ENCODE results near the gene LZTR1.
"Not testable (repeated sequence)": the region's sequence is repeated elsewhere in the genome, so short reads cannot be mapped to it uniquely, and the experiment has no call there.

The LZTR1 gene

GRCh38 chr22:20966883-20967696 is 15.0 kb upstream of the LZTR1 start, which contains the start of gene AIFM3:
Gene AIFM3 (plus strand): TSS chr22:20967255. CDS start chr22:20967945, 690 bp downstream.
- no peak for DNase-seq

DNA sequence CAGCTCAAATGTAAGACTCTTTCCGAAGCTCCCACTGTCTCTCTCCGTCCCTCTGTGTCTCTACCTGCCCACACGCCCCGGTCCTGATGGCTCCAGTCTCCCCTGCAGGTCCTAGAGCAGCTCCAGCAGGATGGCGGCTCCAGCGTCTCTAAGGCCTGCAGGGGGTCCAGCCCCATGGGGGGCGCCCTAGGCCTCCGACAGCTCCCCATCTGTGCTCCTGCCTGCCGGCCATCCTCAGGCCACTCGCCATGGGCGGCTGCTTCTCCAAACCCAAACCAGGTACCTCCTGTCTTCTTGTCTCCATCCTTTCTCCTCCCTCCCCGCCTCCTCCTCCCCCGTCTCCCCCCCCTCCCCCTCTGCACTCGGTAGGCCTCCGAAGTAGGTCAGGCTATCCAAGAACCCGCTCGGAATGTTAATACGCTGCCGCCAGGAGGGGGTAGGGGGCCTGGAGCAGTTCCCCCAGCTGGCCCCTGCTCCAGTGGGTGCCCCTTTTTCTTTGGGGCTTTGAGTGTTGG is 14.3 kb upstream of the LZTR1 start:
- no peak for DNase-seq

- no peak for DNase-seq
Observed at GRCh38 chr22:20968281-20968977, 13.7 kb upstream of the LZTR1 start.

DNA sequence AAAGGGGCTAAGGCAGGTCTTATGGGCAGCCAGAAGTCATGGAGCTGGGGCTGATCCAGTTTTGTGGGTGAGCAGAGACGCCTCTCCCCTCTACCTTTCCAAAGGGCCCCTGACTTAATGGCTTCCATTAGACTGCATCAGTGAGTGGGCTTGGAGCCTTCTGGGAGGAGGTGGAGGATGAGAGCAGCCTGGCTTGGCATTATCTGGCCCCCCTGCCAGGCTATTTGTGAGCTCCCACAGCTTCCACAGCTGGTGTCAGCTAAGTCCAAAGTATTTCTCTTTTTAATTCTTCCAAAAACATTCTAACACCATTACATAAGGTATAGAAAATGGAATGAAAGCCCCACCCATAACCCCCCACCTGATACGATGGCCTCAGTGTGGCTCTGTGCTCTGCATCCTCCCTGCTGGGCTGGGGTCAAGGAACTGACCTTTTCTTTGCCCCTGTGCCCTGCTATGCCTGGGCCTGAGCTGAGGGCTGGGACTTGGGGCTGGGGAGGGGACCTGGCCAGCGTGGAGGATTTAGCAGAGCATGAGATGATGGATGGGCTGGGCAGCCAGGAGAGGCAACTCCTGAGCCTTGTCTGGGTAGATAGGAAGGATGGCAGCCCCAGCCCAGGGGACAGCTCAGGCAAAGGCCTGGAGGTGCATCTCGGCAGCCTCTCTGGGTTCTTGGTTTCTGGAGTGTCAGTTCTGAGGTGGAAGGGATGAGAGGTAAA is 11.0 kb upstream of the LZTR1 start:
- DNase-seq: no peak

DNA sequence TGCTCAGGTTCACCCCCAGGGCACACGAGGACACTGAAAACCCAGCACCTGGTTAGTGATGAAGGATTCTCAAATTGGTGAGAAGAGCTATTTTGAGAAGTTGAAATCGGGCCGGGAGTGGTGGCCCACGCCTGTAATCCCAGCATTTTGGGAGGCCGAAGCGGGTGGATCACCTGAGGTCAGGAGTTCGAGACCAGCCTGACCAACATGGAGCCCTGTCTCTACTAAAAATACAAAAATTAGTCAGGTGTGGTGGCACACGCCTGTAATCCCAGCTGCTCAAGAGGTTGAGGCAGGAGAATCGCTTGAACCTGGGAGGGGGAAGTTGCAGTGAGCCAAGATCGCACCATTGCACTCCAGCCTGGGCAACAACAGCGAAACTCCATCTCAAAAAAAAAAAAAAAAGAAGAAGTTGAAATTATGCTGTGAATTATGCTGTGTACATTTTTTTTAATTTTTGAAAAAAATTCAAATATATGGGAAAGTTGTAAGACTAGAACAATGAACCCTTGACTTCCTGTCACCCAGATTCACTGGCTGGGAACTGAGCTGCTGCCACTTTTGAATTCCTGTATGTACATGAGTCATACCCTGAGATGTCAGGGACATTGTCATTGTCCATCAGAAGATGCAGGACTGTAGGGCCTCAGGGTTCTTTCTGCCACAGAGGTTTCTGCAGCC is 9.9 kb upstream of the LZTR1 start:
- not testable (repeated sequence) for DNase-seq

- DNase-seq: no peak
Observed at GRCh38 chr22:20972933-20973577, 9.0 kb upstream of the LZTR1 start.

DNA sequence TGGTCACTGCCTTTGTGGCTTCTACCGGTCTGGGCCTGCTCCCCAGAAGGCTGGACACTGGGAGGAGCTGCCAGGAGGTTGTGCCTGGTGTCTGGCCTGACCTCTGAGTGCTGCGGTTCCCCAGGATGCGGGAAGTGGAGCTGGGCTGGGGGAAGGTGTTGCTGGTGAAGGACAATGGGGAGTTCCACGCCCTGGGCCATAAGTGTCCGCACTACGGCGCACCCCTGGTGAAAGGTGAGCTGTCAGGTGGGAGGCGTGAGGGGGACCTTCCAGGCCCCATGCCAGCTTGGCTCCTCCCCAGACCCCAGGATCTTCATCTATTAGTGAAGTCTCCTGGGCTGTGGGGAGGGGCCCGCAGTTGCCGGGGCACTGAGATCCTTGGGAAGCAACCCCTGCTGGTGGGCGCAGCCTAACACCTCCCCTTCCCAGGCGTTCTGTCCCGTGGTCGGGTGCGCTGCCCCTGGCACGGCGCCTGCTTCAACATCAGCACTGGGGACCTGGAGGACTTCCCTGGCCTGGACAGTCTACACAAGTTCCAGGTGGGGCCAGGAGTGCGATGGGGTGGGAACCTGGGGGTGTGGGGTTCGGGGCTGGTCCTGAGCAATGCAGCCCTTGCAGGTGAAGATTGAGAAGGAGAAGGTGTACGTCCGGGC is 8.3 kb upstream of the LZTR1 start:
- DNase-seq: no peak

- no peak for DNase-seq
Observed at GRCh38 chr22:20974336-20974955, 7.7 kb upstream of the LZTR1 start.

- no peak for DNase-seq
Observed at GRCh38 chr22:20975541-20976290, 6.4 kb upstream of the LZTR1 start.

- no peak for DNase-seq
Observed at GRCh38 chr22:20976291-20976877, 5.7 kb upstream of the LZTR1 start.

DNA sequence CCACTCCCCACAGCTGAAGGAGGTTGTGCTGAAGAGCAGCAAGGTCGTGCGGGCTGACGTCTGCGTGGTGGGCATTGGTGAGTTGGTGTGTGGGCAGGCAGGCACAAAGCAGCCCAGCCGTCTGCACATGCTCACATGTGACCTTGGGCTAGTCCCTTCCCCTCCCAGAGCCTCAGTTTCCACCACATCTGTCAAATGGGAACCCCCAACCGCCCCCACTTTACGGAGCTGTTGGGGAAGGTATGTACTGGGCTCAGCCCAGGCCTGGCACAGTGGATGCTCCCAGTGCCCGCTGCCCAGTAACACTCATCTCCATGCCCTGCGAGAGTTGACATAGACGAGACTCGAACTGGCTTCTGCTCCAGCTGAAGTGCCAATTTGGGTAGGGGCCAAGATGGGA is 5.1 kb upstream of the LZTR1 start:
- no peak for DNase-seq

DNA sequence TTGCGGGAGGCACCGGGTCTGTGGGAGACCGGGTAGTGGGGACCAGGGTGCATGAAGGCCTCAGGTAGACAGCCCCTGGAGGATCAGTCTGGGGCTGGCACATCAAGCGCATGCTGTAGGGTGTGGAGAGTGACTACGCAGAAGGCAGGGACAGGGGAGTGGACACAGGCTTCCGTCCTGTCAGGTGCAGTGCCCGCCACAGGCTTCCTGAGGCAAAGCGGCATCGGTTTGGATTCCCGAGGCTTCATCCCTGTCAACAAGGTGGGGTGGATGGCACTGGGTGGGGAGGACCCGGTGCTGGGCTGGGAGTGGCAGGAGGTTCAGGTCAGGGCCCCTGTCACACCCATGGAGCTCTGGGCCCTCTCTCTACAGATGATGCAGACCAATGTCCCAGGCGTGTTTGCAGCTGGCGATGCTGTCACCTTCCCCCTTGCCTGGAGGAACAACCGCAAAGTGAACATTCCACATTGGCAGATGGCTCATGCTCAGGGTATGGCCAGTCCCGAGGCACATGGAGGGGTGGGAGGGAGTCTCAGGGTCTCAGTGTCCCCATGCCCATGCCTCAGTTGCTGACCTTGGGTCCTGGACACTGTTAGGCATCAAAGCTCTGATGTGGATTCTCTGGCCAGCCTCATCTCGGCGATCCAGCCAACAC is 4.5 kb upstream of the LZTR1 start:
- DNase-seq: no peak

DNA sequence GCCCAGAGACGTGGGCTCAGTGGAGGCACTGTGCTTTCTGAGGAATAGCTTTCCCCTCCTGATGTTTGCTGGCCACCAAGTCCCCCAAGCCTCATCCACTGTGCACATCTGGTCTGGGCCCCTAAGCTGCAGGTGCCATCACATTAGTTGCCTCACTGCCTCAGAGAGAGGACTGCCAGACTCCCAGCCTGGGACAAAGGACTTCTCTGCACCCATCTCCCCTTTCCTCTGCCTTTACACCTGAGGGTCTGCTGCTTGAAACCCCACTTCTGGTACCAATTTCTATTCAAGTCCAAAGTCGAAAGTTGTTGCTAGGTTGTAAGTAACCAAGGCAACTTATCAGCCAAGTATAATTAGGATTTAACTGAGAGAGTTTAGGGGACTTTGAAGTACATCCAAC is 3.7 kb upstream of the LZTR1 start:
- no peak for DNase-seq

- no peak for DNase-seq
Observed at GRCh38 chr22:20979243-20979809, 2.8 kb upstream of the LZTR1 start.

GRCh38 chr22:20979940-20980453 is 2.1 kb upstream of the LZTR1 start:
- no peak for DNase-seq

DNA sequence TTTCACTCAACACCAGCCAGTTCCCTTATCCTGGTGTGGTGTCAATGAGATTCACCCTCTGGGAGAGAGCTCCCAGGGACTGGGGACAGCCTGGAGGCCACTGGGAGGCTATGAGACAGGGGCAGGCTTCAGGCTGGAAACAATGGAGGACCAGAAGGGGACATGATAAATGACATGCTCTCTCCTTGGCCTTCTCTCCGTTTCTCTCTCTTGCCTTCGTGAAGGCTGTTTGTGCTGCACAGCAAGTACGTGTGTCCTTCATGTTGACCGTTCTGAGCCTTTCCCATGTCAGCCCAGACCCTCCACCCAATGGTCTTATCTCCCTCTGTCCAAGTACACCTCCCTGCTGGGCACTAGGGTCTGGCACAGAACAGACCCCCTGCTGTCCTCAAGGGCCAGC is 1.6 kb upstream of the LZTR1 start:
- no peak for DNase-seq

DNA sequence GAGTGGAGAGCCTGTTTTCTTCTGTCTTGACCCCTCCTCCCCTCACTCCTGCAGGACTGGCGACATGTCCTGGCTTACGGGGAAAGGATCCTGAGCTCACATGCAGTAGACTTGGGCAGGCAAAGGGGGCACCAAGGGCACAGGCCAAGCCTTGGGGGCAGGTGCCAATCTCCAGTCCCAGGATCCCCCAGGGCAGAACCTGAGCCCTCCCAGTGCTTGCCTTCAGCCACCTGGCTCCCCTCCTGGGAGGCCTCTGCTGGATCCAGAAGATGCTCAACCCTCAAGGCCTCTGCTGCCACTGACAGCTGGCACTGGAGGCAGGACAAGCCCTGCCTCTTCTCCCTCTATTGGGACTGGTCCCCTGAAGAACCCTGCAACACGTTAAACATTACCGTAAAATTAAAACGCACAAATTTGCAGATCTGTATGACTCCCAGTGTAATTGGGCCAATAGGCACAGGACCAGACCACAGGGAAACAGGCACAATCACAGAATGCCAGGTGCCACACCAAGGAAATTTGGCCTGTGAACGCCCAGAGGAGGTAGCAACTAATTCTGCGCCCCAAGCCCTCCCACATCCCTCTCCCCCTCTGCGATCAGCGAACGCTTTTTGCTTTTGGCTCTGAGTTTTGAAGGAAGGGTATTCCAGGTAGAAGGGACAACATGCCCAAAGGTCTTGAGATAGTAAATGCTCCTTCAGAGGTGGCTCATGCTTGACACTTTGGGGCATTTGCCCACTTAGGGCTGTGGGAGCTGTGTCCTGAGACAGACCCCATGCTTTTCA is 967 bp upstream of the LZTR1 start:
- no peak for DNase-seq

- DNase-seq: no peak
Observed at GRCh38 chr22:20982563-20982882, 426 bp downstream of the LZTR1 start.

Measured in NCI-H524 treated with DMSO at 0.1 percent for 48 hours (cell line).